T-helper 1 cell treated with Interleukin-12 subunit alpha and Interleukin-12 subunit beta and Interleukin-4 antibody, amounts not matched to agents 30 μg/mL and 1 μg/mL, for 36 hours (primary cell): ENCODE results near the gene CCNC.

ENCODE experiments used
- H3K27ac Mint-ChIP-seq: one replicate; pipeline ENCODE4 v1.8.0; 2021; ENCODE audit warnings: mild to moderate bottlenecking, mixed read lengths
- H3K27me3 Mint-ChIP-seq: one replicate; pipeline ENCODE4 v1.8.0; 2021; ENCODE audit warnings: low read depth, mixed read lengths
- H3K36me3 Mint-ChIP-seq: one replicate; pipeline ENCODE4 v1.8.0; 2021; ENCODE audit warnings: low read depth, mixed read lengths
- H3K4me1 Mint-ChIP-seq: one replicate; pipeline ENCODE4 v1.8.0; 2021; ENCODE audit warnings: low read depth, mixed read lengths
- H3K4me3 Mint-ChIP-seq: one replicate; pipeline ENCODE4 v1.8.0; 2021; ENCODE audit warnings: mild to moderate bottlenecking, moderate library complexity, mixed read lengths
- H3K9me3 Mint-ChIP-seq: one replicate; pipeline ENCODE4 v1.8.0; 2021; ENCODE audit warnings: mixed read lengths

CCNC gene

GRCh38 chr6:99530627-99531026, 37.8 kb downstream of the CCNC start:
- Mint-ChIP-seq H3K4me1 (no peaks in the 10 kb centered on the region), H3K27ac (no peak overlapping the region), H3K36me3 (peaks cover 4% of the 10 kb centered on the region), H3K27me3 (no peaks in the 10 kb centered on the region), H3K9me3 (no peaks in the 10 kb centered on the region), H3K4me3 (no peak overlapping the region)

- peaks cover 9% of the 10 kb centered on the region for H3K4me1 Mint-ChIP-seq
- H3K4me3 Mint-ChIP-seq = no peak overlapping the region
- peaks cover 8% of the 10 kb centered on the region for H3K27me3 Mint-ChIP-seq
- no peaks in the 10 kb centered on the region for H3K9me3 Mint-ChIP-seq
- no peak overlapping the region for H3K27ac Mint-ChIP-seq
- H3K36me3 Mint-ChIP-seq = no peaks in the 10 kb centered on the region
Observed at GRCh38 chr6:99522531-99522930, 45.9 kb downstream of the CCNC start.

GRCh38 chr6:99521633-99522151, 46.8 kb downstream of the CCNC start:
- H3K4me3 Mint-ChIP-seq = peak overlapping the region; percentile 97
- peaks cover 9% of the 10 kb centered on the region for H3K4me1 Mint-ChIP-seq
- H3K27ac Mint-ChIP-seq = peak overlapping the region; percentile 96
- H3K27me3 Mint-ChIP-seq = peaks cover 10% of the 10 kb centered on the region
- no peaks in the 10 kb centered on the region for H3K9me3 Mint-ChIP-seq
- H3K36me3 Mint-ChIP-seq = no peaks in the 10 kb centered on the region

- no peaks in the 10 kb centered on the region for H3K9me3 Mint-ChIP-seq
- no peaks in the 10 kb centered on the region for H3K36me3 Mint-ChIP-seq
- peak overlapping the region; percentile 96 for H3K27ac Mint-ChIP-seq
- peaks cover 13% of the 10 kb centered on the region for H3K4me1 Mint-ChIP-seq
- H3K4me3 Mint-ChIP-seq = peak overlapping the region; percentile 97
- peaks cover 14% of the 10 kb centered on the region for H3K27me3 Mint-ChIP-seq
Observed at GRCh38 chr6:99520855-99521632, 47.4 kb downstream of the CCNC start.

GRCh38 chr6:99519446-99519845, 49.0 kb downstream of the CCNC start:
- no peaks in the 10 kb centered on the region for H3K36me3 Mint-ChIP-seq
- peaks cover 19% of the 10 kb centered on the region for H3K4me1 Mint-ChIP-seq
- H3K27ac Mint-ChIP-seq = no peak overlapping the region
- H3K27me3 Mint-ChIP-seq = peaks cover 16% of the 10 kb centered on the region
- no peaks in the 10 kb centered on the region for H3K9me3 Mint-ChIP-seq
- H3K4me3 Mint-ChIP-seq = no peak overlapping the region

GRCh38 chr6:99514089-99514488, 54.4 kb downstream of the CCNC start:
- H3K4me1 Mint-ChIP-seq = peaks cover 28% of the 10 kb centered on the region
- H3K4me3 Mint-ChIP-seq = peak overlapping the region; percentile 98
- H3K36me3 Mint-ChIP-seq = no peaks in the 10 kb centered on the region
- H3K27ac Mint-ChIP-seq = no peak overlapping the region
- H3K27me3 Mint-ChIP-seq = peaks cover 12% of the 10 kb centered on the region
- H3K9me3 Mint-ChIP-seq = no peaks in the 10 kb centered on the region

- no peak overlapping the region for H3K27ac Mint-ChIP-seq
Observed at GRCh38 chr6:99512033-99512432, 56.4 kb downstream of the CCNC start.

GRCh38 chr6:99507648-99508047, 60.8 kb downstream of the CCNC start:
- H3K36me3 Mint-ChIP-seq = peaks cover 9% of the 10 kb centered on the region
- no peaks in the 10 kb centered on the region for H3K27me3 Mint-ChIP-seq
- peaks cover under 1% of the 10 kb centered on the region for H3K4me1 Mint-ChIP-seq
- no peak overlapping the region for H3K27ac Mint-ChIP-seq
- no peak overlapping the region for H3K4me3 Mint-ChIP-seq
- no peaks in the 10 kb centered on the region for H3K9me3 Mint-ChIP-seq

More at GRCh38 chr6:99512033-99512432, 56.4 kb downstream of the CCNC start:
- Mint-ChIP-seq H3K4me1 (peaks cover 28% of the 10 kb centered on the region), H3K9me3 (no peaks in the 10 kb centered on the region), H3K27me3 (peaks cover 5% of the 10 kb centered on the region), H3K36me3 (peaks cover 4% of the 10 kb centered on the region), H3K4me3 (no peak overlapping the region)

GRCh38 chr6:99501762-99502161, 66.7 kb downstream of the CCNC start:
- Mint-ChIP-seq H3K4me1 (no peaks in the 10 kb centered on the region), H3K4me3 (no peak overlapping the region), H3K27ac (no peak overlapping the region), H3K36me3 (peaks cover 14% of the 10 kb centered on the region), H3K27me3 (no peaks in the 10 kb centered on the region), H3K9me3 (no peaks in the 10 kb centered on the region)

- no peaks in the 10 kb centered on the region for H3K27me3 Mint-ChIP-seq
- no peak overlapping the region for H3K27ac Mint-ChIP-seq
- peaks cover 12% of the 10 kb centered on the region for H3K36me3 Mint-ChIP-seq
- no peaks in the 10 kb centered on the region for H3K4me1 Mint-ChIP-seq
- no peak overlapping the region for H3K4me3 Mint-ChIP-seq
- no peaks in the 10 kb centered on the region for H3K9me3 Mint-ChIP-seq
Observed at GRCh38 chr6:99498421-99498820, 70.0 kb downstream of the CCNC start.

GRCh38 chr6:99495466-99495865, 73.0 kb downstream of the CCNC start:
- Mint-ChIP-seq H3K36me3 (peaks cover 4% of the 10 kb centered on the region), H3K27ac (no peak overlapping the region), H3K27me3 (no peaks in the 10 kb centered on the region), H3K9me3 (no peaks in the 10 kb centered on the region), H3K4me1 (peaks cover 2% of the 10 kb centered on the region), H3K4me3 (no peak overlapping the region)
